ES-I3 (cell line): ENCODE results near the gene FAM227A.
"Not testable (repeated sequence)": the region's sequence is repeated elsewhere in the genome, so short reads cannot be mapped to it uniquely, and the experiment has no call there.

Experiments
- H3K36me3 ChIP-seq: 2 replicates; pipeline ENCODE4 v1.6.1; 2013; ENCODE audit warnings: mild to moderate bottlenecking, low read length, control low read depth, moderate library complexity; ENCODE audit not compliant: insufficient read depth
- H3K4me1 ChIP-seq: 2 replicates; pipeline ENCODE4 v1.6.1; 2013; ENCODE audit warnings: mild to moderate bottlenecking, control low read depth, low read length; ENCODE audit not compliant: insufficient read depth
- H3K9ac ChIP-seq: 2 replicates; pipeline ENCODE4 v1.6.1; 2013; ENCODE audit warnings: low read depth, mild to moderate bottlenecking, low read length, moderate library complexity
- H3K9me3 ChIP-seq: 2 replicates; pipeline ENCODE4 v1.6.1; 2013; ENCODE audit warnings: mild to moderate bottlenecking, low read length, moderate library complexity; ENCODE audit not compliant: control insufficient read depth, insufficient read depth

FAM227A gene

GRCh38 chr22:38694049-38694448 is 37.9 kb upstream of the FAM227A start:
- no peak overlapping the region for H3K9ac ChIP-seq
- H3K36me3 ChIP-seq = peaks cover 8% of the 10 kb centered on the region; the same call in 1 of the 2 replicates
- peaks cover 26% of the 10 kb centered on the region for H3K4me1 ChIP-seq
- no peaks in the 10 kb centered on the region for H3K9me3 ChIP-seq

GRCh38 chr22:38689651-38690050 is 33.5 kb upstream of the FAM227A start:
- H3K9ac ChIP-seq = no peak overlapping the region
- no peaks in the 10 kb centered on the region for H3K4me1 ChIP-seq
- H3K36me3 ChIP-seq = peaks cover 12% of the 10 kb centered on the region
- no peaks in the 10 kb centered on the region for H3K9me3 ChIP-seq

GRCh38 chr22:38685761-38686160 is 29.6 kb upstream of the FAM227A start:
- Histone ChIP-seq H3K4me1 (no peaks in the 10 kb centered on the region), H3K36me3 (peaks cover 12% of the 10 kb centered on the region), H3K9ac (no peak overlapping the region), H3K9me3 (0 out of 2 replicates have a peak, but pooled peaks cover 4% of the 10 kb centered on the region)

- Histone ChIP-seq H3K4me1 (no peaks in the 10 kb centered on the region), H3K9ac (no peak overlapping the region), H3K9me3 (0 out of 2 replicates have a peak, but pooled peaks cover 4% of the 10 kb centered on the region), H3K36me3 (peaks cover 12% of the 10 kb centered on the region)
Observed at GRCh38 chr22:38684895-38685294, 28.7 kb upstream of the FAM227A start.

- H3K36me3 ChIP-seq = peaks cover 8% of the 10 kb centered on the region
- H3K4me1 ChIP-seq = no peaks in the 10 kb centered on the region
- peak within 1 kb of the TSS; percentile 93 for H3K9ac ChIP-seq
- H3K9me3 ChIP-seq = 0 out of 2 replicates have a peak, but pooled peaks cover 4% of the 10 kb centered on the region
Observed at GRCh38 chr22:38681582-38682335, 25.6 kb upstream of the FAM227A start, which contains the start of gene TOMM22. TSS of gene TOMM22 (plus strand) at chr22:38681957. CDS start at chr22:38681979, 22 bp downstream.

GRCh38 chr22:38675833-38676232 is 19.6 kb upstream of the FAM227A start:
- no peaks in the 10 kb centered on the region for H3K4me1 ChIP-seq
- no peaks in the 10 kb centered on the region; the same call in 1 of the 2 replicates for H3K36me3 ChIP-seq
- no peaks in the 10 kb centered on the region for H3K9me3 ChIP-seq
- no peak overlapping the region for H3K9ac ChIP-seq

- H3K36me3 ChIP-seq = no peaks in the 10 kb centered on the region; the same call in 1 of the 2 replicates
- no peaks in the 10 kb centered on the region for H3K4me1 ChIP-seq
- no peaks in the 10 kb centered on the region for H3K9me3 ChIP-seq
- no peak overlapping the region for H3K9ac ChIP-seq
Observed at GRCh38 chr22:38674888-38675287, 18.7 kb upstream of the FAM227A start.

- Histone ChIP-seq H3K9me3 (no peaks in the 10 kb centered on the region), H3K4me1 (no peaks in the 10 kb centered on the region), H3K36me3 (no peaks in the 10 kb centered on the region), H3K9ac (peak overlapping the region; percentile 71)
Observed at GRCh38 chr22:38657045-38657909, 1.1 kb upstream of the FAM227A start.

GRCh38 chr22:38655519-38656255 is 505 bp downstream of the FAM227A start:
- no peaks in the 10 kb centered on the region for H3K4me1 ChIP-seq
- no peaks in the 10 kb centered on the region for H3K9me3 ChIP-seq
- H3K36me3 ChIP-seq = no peaks in the 10 kb centered on the region
- H3K9ac ChIP-seq = peak overlapping the region; percentile 71

GRCh38 chr22:38653741-38654140 is 2.5 kb downstream of the FAM227A start:
- Histone ChIP-seq H3K4me1 (no peaks in the 10 kb centered on the region), H3K9ac (no peak overlapping the region), H3K9me3 (no peaks in the 10 kb centered on the region), H3K36me3 (no peaks in the 10 kb centered on the region)

GRCh38 chr22:38652859-38653258 is 3.3 kb downstream of the FAM227A start:
- H3K9ac ChIP-seq = no peak overlapping the region
- H3K9me3 ChIP-seq = no peaks in the 10 kb centered on the region
- no peaks in the 10 kb centered on the region for H3K36me3 ChIP-seq
- no peaks in the 10 kb centered on the region for H3K4me1 ChIP-seq

GRCh38 chr22:38649841-38650522 is 6.2 kb downstream of the FAM227A start:
- Histone ChIP-seq H3K9ac (no peak overlapping the region), H3K36me3 (no peaks in the 10 kb centered on the region), H3K9me3 (no peaks in the 10 kb centered on the region), H3K4me1 (no peaks in the 10 kb centered on the region)

- no peaks in the 10 kb centered on the region for H3K36me3 ChIP-seq
- H3K9ac ChIP-seq = no peak overlapping the region
- H3K4me1 ChIP-seq = no peaks in the 10 kb centered on the region
- H3K9me3 ChIP-seq = no peaks in the 10 kb centered on the region
Observed at GRCh38 chr22:38645430-38645829, 10.8 kb downstream of the FAM227A start.

- H3K9me3 ChIP-seq, H3K9ac ChIP-seq, H3K4me1 ChIP-seq, H3K36me3 ChIP-seq: not testable (repeated sequence)
Observed at GRCh38 chr22:38644245-38644644, 11.9 kb downstream of the FAM227A start.
